H9 (cell line): ENCODE data around the gene FAM53B. TPM values are rescaled to one million over a fixed set of nuclear protein-coding genes. Genes with fewer than 3 reads are reported as not detected.

Experiments
- DNase-seq: peaks from one replicate; pipeline ENCODE4 v3.0.0-alpha.2; 2017
- H2AFZ ChIP-seq: one replicate; pipeline ENCODE4 v1.6.1; 2013; ENCODE audit warnings: mild to moderate bottlenecking, low read length, control low read depth, moderate library complexity
- H2AK5ac ChIP-seq: 2 replicates; pipeline ENCODE4 v1.6.1; 2013; ENCODE audit warnings: low read length, control low read depth, mixed read lengths; ENCODE audit not compliant: insufficient read length
- H2BK120ac ChIP-seq: one replicate; pipeline ENCODE4 v1.6.1; 2013; ENCODE audit warnings: low read depth, mild to moderate bottlenecking, low read length, control low read depth, inconsistent platforms; ENCODE audit not compliant: poor library complexity, severe bottlenecking
- H2BK12ac ChIP-seq: 2 replicates; pipeline ENCODE4 v1.6.1; 2013; ENCODE audit warnings: low read length, control low read depth, mixed read lengths, low read depth; ENCODE audit not compliant: insufficient read length
- H2BK15ac ChIP-seq: 2 replicates; pipeline ENCODE4 v1.6.1; 2013; ENCODE audit warnings: low read depth, low read length, control low read depth
- H2BK20ac ChIP-seq: one replicate; pipeline ENCODE4 v1.6.1; 2013; ENCODE audit warnings: low read depth, mild to moderate bottlenecking, low read length, control low read depth, inconsistent platforms; ENCODE audit not compliant: poor library complexity, severe bottlenecking
- H2BK5ac ChIP-seq: 2 replicates; pipeline ENCODE4 v1.6.1; 2013; ENCODE audit warnings: low read length, control low read depth, mixed read lengths; ENCODE audit not compliant: insufficient read length
- H3K14ac ChIP-seq: 2 replicates; pipeline ENCODE4 v1.6.1; 2013; ENCODE audit warnings: low read length, control low read depth; ENCODE audit not compliant: insufficient read depth
- H3K18ac ChIP-seq: 2 replicates; pipeline ENCODE4 v1.6.1; 2013; ENCODE audit warnings: low read depth, mild to moderate bottlenecking, mixed read lengths, low read length, control low read depth; ENCODE audit not compliant: insufficient read length
- H3K23ac ChIP-seq: 2 replicates; pipeline ENCODE4 v1.6.1; 2013; ENCODE audit warnings: low read length, control low read depth, mixed read lengths, low read depth; ENCODE audit not compliant: insufficient read length
- H3K23me2 ChIP-seq: 2 replicates; pipeline ENCODE4 v1.6.1; 2013; ENCODE audit warnings: low read depth, mild to moderate bottlenecking, mixed read lengths, low read length, control low read depth; ENCODE audit not compliant: insufficient read length, poor library complexity, severe bottlenecking
- H3K27ac ChIP-seq: 2 replicates; pipeline ENCODE4 v1.5.1; 2013; ENCODE audit warnings: low read length, control low read depth, mixed read lengths, low read depth; ENCODE audit not compliant: insufficient read length
- H3K27me3 ChIP-seq: 2 replicates; pipeline ENCODE4 v1.6.1; 2013; ENCODE audit warnings: low read length, control low read depth, inconsistent platforms; ENCODE audit not compliant: insufficient read depth
- H3K4ac ChIP-seq: 2 replicates; pipeline ENCODE4 v1.6.1; 2013; ENCODE audit warnings: low read depth, mild to moderate bottlenecking, control low read depth, inconsistent platforms, low read length, moderate library complexity
- H3K4me1 ChIP-seq: 2 replicates; pipeline ENCODE4 v1.6.1; 2013; ENCODE audit warnings: low read length, control low read depth, inconsistent platforms; ENCODE audit not compliant: insufficient read depth
- H3K4me2 ChIP-seq: 2 replicates; pipeline ENCODE4 v1.6.1; 2013; ENCODE audit warnings: low read length, control low read depth, mixed read lengths; ENCODE audit not compliant: insufficient read length, insufficient read depth
- H3K56ac ChIP-seq: 2 replicates; pipeline ENCODE4 v1.6.1; 2013; ENCODE audit warnings: low read depth, mild to moderate bottlenecking, mixed read lengths, low read length, control low read depth; ENCODE audit not compliant: insufficient read length
- H3K79me1 ChIP-seq: 2 replicates; pipeline ENCODE4 v1.6.1; 2013; ENCODE audit warnings: low read depth, mild to moderate bottlenecking, moderate library complexity, low read length, control low read depth, inconsistent platforms; ENCODE audit not compliant: insufficient read depth, poor library complexity, severe bottlenecking
- H3K79me2 ChIP-seq: 2 replicates; pipeline ENCODE4 v1.6.1; 2013; ENCODE audit warnings: low read length, control low read depth, inconsistent platforms; ENCODE audit not compliant: insufficient read depth
- H3K9ac ChIP-seq: 2 replicates; pipeline ENCODE4 v1.6.1; 2013; ENCODE audit warnings: low read length, control low read depth, mixed read lengths; ENCODE audit not compliant: insufficient read length; ENCODE audit errors: extremely low read depth
- H3K9me3 ChIP-seq: one replicate; pipeline ENCODE4 v1.6.1; 2013; ENCODE audit warnings: low read depth, low read length, inconsistent platforms; ENCODE audit not compliant: control insufficient read depth
- H3T11ph ChIP-seq: one replicate; pipeline ENCODE4 v1.6.1; 2013; ENCODE audit warnings: mild to moderate bottlenecking, low read length, control low read depth, inconsistent platforms
- H4K20me1 ChIP-seq: one replicate; pipeline ENCODE4 v1.6.1; 2013; ENCODE audit not compliant: control insufficient read depth, insufficient read length, insufficient read depth
- H4K5ac ChIP-seq: 2 replicates; pipeline ENCODE4 v1.6.1; 2013; ENCODE audit warnings: low read depth, mild to moderate bottlenecking, mixed read lengths, low read length, control low read depth; ENCODE audit not compliant: insufficient read length
- H4K8ac ChIP-seq: replicated peaks from 2 replicates; pipeline ENCODE4 v1.6.1; 2013; ENCODE audit warnings: low read length, control low read depth, mixed read lengths, low read depth; ENCODE audit not compliant: insufficient read length
- H4K91ac ChIP-seq: 2 replicates; pipeline ENCODE4 v1.6.1; 2013; ENCODE audit warnings: low read depth, mild to moderate bottlenecking, moderate library complexity, mixed read lengths, low read length, control low read depth; ENCODE audit not compliant: insufficient read length
- H3K27ac Mint-ChIP-seq, 3 experiments: 2 replicates in 2 of 3; 3 replicates in 1 of 3; pipeline ENCODE4 v1.8.0; 2020 to 2021; ENCODE audit warnings: mixed read lengths in 3 of 3, mild to moderate bottlenecking in 1 of 3, moderate library complexity in 1 of 3
- H3K27me3 Mint-ChIP-seq: 2 replicates; pipeline ENCODE4 v1.8.0; 2021; ENCODE audit warnings: low read depth, mild to moderate bottlenecking, moderate library complexity, mixed read lengths
- H3K36me3 Mint-ChIP-seq, 3 experiments: 2 replicates in 2 of 3; 3 replicates in 1 of 3; pipeline ENCODE4 v1.8.0; 2020 to 2021; ENCODE audit warnings: low read depth in 3 of 3, mixed read lengths in 3 of 3; ENCODE audit not compliant: insufficient read depth in 1 of 3
- H3K4me1 Mint-ChIP-seq, 2 experiments: 2 replicates each; pipeline ENCODE4 v1.8.0; 2020; ENCODE audit warnings: mixed read lengths in 2 of 2
- H3K4me3 Mint-ChIP-seq, 2 experiments: 2 replicates in 1 of 2; 3 replicates in 1 of 2; pipeline ENCODE4 v1.8.0; 2020 to 2021; ENCODE audit warnings: mild to moderate bottlenecking in 2 of 2, mixed read lengths in 2 of 2, moderate library complexity in 1 of 2
- H3K9me3 Mint-ChIP-seq, 2 experiments: 2 replicates in 1 of 2; 3 replicates in 1 of 2; pipeline ENCODE4 v1.8.0; 2020; ENCODE audit warnings: mild to moderate bottlenecking in 2 of 2, mixed read lengths in 2 of 2, moderate library complexity in 1 of 2
- WGBS: extraction: QIAGEN DNeasy Blood & Tissue Kit; methylation state at CpG from one replicate; pipeline ENCODE4 v1.1.7; 2013; ENCODE audit warnings: missing lambda C conversion rate, low lambda C conversion rate, mixed read lengths; ENCODE audit not compliant: insufficient read length; ENCODE audit errors: extremely low coverage; 5-methylcytosine and 5-hydroxymethylcytosine counted together
- total RNA-seq: library from RNA; stranded (reverse); gene quantifications from 2 replicates; pipeline ENCODE4 v1.2.1, GENCODE V29; 2021
- TF ChIP-seq, protein P1 (sequence below): fragments of 200-600 bp; sonication (generic); conservative IDR thresholded peaks from 3 replicates; pipeline ENCODE4 v1.8.0; 2021; ENCODE audit warnings: antibody characterized with exemption, mild to moderate bottlenecking

FAM53B gene
- total RNA-seq, 1 experiment from 2014 or later: 11.5 TPM

DNA sequence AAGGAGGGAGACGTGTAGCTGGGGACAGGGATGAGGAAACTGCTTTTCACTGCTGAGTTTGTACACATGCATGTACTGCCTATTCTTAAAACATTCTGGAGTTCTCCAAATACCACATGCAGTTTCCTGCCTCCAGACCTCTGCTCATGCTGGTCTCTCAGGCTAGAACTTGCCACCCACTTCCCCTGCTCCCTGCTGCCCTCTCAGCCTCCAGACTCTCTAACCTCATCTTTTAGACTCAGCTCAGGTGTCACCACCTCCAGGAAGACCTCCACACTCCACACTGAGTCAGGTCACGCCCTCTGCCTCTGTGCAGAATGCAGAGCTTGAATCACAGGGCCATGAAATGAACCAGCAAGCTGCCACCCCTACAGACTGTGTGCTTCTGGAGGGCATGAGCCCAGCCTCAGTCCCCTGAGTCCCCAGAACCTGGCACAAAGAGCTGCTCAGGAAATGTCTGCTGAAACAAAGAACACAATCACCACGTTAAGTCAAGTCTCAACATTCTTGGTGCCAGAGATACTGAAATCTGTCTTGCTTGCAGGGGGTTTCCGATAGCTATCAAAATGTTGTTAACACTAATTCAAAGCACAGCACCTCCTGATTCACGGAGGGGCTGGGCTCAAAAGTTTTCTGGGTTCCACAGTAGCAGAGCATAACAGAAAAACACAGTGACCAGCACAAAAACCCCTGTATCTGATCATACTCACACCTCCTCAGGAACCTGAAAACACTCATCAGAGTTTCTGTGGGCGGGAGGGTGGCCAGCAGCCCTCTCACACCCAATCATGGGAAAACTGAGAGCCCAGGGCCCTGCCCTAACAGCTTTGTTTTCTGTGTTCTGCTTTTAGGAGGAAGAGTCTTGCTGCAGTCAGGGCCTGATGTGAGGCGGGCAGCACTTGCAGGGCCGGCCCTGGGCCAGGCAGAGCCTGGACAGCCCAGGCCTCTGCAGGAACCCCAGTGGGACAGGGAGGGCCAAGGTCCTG, 21.1 kb downstream of the FAM53B start:
- no peaks in the 10 kb centered on the region for H4K20me1 ChIP-seq
- no peak overlapping the region for H4K91ac ChIP-seq
- H3K9me3 ChIP-seq: no peaks in the 10 kb centered on the region
- H3K27me3 Mint-ChIP-seq: no peaks in the 10 kb centered on the region
- H4K8ac ChIP-seq: no peak overlapping the region
- no peaks in the 10 kb centered on the region; a peak in 1 of 7 replicates for H3K36me3 Mint-ChIP-seq
- H3K9ac ChIP-seq: no peak overlapping the region
- H3K18ac ChIP-seq: no peak overlapping the region
- H3K4me2 ChIP-seq: no peak overlapping the region
- no peak overlapping the region for H2BK20ac ChIP-seq
- no peaks in the 10 kb centered on the region for H3K27me3 ChIP-seq
- no peak overlapping the region for H3T11ph ChIP-seq
- no peak overlapping the region for H2BK15ac ChIP-seq
- no peak overlapping the region for H2BK5ac ChIP-seq
- 0 out of 2 replicates have a peak, but pooled peaks cover 3% of the 10 kb centered on the region for H3K4me1 ChIP-seq
- no peak overlapping the region for H3K23ac ChIP-seq
- H3K56ac ChIP-seq: no peak overlapping the region
- H2AK5ac ChIP-seq: no peak overlapping the region
- peaks cover 23 to 37% of the 10 kb centered on the region in 2 experiments for H3K4me1 Mint-ChIP-seq
- no CpG with 5 or more reads among the region's 8 CpGs for WGBS
- no peak overlapping the region for H2BK12ac ChIP-seq
- H2BK120ac ChIP-seq: no peak overlapping the region
- peak overlapping the region; percentile 27 to 66 (median 37); a peak in 3 of 7 replicates for H3K27ac Mint-ChIP-seq
- H3K4ac ChIP-seq: no peak overlapping the region
- no peak overlapping the region for H3K27ac ChIP-seq
- H3K79me2 ChIP-seq: no peaks in the 10 kb centered on the region
- H3K4me3 Mint-ChIP-seq: no peak overlapping the region
- no peak overlapping the region for H3K14ac ChIP-seq
- H3K9me3 Mint-ChIP-seq: no peaks in the 10 kb centered on the region
- DNase-seq: no peak
- no peaks in the 10 kb centered on the region for H3K79me1 ChIP-seq
- no peak overlapping the region for H4K5ac ChIP-seq
- TF ChIP-seq, protein P1, sequence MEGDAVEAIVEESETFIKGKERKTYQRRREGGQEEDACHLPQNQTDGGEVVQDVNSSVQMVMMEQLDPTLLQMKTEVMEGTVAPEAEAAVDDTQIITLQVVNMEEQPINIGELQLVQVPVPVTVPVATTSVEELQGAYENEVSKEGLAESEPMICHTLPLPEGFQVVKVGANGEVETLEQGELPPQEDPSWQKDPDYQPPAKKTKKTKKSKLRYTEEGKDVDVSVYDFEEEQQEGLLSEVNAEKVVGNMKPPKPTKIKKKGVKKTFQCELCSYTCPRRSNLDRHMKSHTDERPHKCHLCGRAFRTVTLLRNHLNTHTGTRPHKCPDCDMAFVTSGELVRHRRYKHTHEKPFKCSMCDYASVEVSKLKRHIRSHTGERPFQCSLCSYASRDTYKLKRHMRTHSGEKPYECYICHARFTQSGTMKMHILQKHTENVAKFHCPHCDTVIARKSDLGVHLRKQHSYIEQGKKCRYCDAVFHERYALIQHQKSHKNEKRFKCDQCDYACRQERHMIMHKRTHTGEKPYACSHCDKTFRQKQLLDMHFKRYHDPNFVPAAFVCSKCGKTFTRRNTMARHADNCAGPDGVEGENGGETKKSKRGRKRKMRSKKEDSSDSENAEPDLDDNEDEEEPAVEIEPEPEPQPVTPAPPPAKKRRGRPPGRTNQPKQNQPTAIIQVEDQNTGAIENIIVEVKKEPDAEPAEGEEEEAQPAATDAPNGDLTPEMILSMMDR: no peak
- no peaks in the 10 kb centered on the region for H3K23me2 ChIP-seq
- H2AFZ ChIP-seq: no peak overlapping the region
